Cerebellar nuclear complex (tissue), 1 donor: ENCODE data around the gene MAU2.

Source experiments
- DNase-seq, 2 experiments: peaks; one replicate each; lab custom pipeline; 2025; lab: John Stamatoyannopoulos, UW

Gene MAU2, protein sequence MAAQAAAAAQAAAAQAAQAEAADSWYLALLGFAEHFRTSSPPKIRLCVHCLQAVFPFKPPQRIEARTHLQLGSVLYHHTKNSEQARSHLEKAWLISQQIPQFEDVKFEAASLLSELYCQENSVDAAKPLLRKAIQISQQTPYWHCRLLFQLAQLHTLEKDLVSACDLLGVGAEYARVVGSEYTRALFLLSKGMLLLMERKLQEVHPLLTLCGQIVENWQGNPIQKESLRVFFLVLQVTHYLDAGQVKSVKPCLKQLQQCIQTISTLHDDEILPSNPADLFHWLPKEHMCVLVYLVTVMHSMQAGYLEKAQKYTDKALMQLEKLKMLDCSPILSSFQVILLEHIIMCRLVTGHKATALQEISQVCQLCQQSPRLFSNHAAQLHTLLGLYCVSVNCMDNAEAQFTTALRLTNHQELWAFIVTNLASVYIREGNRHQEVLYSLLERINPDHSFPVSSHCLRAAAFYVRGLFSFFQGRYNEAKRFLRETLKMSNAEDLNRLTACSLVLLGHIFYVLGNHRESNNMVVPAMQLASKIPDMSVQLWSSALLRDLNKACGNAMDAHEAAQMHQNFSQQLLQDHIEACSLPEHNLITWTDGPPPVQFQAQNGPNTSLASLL

DNA sequence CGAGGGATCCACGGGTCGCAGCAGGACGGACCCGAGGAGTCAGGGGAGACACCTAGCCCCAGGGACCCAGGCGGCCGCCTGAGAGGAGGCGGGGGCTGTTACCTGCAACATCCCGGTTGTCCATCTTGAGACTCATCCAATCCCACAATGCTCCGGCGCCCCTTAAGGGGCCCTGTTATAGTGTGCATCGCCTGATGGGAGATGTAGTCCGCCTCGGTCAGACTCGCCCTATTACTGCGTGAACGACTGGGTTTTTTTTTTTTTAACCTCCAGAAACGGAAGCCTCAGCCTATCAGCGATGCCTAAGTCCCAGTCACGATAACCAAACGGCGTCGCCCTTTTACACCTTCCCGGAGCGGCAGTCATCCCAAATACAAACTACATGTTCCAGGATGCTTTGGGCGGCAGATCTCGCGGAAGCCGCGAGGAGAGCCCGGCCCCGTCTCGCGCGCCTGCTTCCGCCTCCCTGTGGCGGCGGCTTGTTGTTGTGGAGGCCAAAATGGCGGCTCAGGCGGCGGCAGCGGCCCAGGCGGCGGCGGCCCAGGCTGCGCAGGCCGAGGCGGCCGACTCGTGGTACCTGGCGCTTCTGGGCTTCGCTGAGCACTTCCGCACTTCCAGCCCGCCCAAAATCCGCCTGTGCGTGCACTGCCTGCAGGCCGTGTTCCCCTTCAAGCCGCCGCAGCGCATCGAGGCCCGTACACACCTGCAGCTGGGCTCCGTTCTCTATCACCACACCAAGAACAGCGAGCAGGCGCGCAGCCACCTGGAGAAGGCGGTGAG lies at the start of gene MAU2, which contains the start of gene SUGP1:
TSS of gene MAU2 (plus strand) at position 469 of the 780 bp plus-strand sequence. CDS start at position 500, 31 bp downstream.
TSS of gene SUGP1 (minus strand) at position 149 of the 780 bp plus-strand sequence. CDS start at position 136, 13 bp downstream.
- peak; percentile 86 for DNase-seq

DNA sequence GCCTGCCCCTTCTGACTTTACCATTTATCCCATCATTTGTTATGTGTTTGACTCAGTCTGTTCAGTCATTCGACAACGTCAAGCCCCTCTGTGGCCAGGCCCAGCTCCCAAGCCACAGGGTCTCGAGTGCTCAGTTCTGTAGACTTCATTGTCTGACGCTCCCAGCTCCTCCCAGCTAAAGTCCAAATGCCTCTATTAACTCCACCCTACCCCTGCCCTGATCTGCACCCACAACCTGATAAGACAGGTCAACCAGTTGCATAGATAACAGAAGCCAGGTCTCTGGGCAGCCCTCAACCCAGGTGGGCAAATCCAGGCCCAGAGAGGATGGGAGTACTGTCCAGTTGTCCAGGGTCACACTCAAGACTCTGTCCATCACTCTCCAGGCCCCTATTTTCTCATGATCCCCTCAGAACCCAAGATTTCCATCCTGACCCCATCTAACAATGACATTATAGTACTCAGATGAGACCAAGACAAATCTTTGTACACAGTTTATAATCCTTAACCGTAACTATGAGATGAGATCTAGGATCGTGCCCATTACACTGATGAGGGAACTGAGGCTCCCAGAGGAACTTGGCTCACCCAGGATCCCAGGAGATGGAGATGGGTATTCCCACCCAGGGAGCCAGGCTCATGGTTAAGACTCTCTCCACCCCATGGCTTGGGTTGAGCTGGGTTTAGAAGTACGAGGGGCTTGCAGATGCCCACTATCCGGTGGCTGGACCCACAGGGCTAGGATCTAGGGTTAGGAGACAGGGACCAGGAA lies 48.6 kb upstream of the MAU2 start:
- no peak for DNase-seq

DNA sequence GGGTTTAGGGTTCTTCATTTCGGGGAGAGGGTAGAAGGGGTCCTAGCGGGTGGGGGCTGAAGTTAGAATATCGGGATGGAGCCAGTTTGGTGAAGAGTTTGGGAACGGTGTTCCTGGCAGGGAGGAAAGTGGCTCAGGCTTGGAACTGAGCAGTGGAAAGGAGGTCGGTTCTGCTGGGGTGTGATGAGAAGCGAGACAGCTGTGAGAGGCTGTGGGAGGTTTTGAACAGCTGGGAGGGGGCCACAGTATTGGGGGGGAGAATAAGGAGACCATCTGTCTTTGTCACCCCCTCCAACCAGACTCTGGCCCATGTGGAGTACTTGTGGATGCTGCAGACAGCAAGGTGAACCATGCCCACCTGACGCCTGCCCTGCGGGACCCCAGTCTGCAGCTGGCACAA lies 46.5 kb upstream of the MAU2 start:
- no peak for DNase-seq

DNA sequence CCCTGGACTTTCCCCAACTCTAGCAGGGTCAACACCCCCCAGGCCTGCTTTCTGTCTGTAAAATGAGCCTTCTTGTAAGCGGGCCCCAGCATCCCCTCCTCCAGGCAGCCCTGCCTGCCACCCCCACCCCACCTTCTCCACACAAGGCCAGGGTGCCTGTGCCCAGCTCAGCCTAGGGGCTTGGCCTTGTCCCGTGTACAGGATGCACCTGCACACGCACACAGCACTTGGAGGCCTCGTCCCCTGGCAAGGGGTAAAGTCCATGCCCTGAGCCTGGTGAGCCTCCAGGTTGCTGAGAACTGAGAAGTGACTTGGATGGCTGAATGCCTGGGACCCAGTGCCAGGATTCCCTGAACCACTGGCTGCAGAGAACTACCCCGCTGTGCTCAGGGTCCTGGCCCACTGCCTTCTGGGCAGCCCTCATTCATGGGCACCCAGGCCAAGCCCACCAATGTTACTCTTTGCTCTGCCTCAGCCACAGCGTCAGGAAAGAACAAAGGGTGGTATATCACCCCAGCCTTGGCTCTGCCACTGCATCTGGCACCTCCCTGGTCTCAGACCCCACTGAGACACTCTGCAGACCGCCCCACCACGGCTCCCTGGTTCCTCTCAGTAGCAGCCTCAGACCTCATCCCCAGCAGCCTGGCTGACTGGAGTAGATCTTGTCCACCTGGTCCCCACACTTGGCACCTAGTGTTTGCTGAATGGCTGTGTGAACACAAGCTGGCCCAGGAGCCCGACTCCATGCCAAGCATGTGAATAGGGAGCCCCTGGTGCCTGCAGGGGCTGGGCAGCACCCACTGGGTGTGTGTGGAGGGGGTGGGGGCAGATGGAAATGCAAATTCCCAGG lies 45.7 kb upstream of the MAU2 start:
- DNase-seq, result no peak

DNA sequence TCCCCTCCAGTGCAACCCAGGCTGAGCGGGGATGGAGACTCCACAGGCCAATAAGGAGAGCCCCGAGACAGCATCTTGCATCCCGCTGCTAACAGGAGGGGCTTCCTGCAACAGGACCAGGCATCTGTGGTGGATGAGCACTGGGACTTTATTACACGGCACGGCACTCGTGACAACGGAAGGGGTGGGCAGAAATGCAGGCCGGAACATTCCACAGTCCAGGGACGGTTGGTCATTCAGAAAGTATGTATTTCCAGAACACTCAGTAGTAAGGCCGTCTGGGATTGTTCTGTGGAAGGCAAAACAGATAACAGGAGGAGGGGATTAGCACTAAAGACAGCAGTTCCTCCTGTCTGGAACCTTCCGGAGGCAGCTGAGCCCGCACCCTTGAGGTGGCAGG lies 44.2 kb upstream of the MAU2 start:
- DNase-seq, result no peak

DNA sequence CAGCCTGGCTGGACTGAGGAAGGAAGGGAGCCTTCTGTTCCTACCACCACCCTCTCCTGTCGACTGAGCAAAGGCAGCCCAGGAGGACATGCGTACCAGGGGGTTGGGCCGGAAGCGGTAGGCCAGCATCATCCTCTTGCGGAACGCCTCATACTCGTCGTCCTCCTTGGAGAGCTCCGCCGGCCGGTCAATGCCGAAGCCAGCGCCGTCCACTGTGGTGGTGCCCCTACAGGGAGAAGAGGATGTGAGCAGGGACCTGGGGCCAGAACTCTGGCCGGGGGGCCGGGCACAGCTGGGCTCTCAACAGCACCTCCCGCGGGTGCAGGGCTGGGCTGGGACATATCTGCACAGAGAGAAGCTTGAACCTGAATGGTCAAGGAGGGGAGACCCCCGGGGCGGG lies 43.8 kb upstream of the MAU2 start:
- no peak for DNase-seq

DNA sequence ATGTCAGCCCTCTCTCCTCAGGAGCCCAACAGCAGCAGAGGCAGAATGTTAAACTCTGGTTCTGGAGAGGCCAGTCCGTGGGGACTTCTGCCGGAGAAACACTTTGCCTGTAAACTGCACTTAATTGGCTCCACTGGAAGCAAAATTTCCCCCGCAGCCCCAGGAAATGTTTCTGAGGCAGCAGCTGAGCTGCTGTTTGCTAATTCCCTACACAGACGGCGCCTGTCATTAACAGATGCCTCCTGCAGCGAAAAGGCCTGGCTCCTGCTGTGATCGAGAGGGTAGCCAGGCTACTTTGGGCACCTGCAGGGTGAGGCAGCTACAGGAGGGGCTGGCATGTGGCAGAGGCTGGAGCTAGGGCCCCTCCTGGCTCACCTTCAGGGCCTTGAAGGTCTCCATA lies 42.3 kb upstream of the MAU2 start:
- no peak for DNase-seq

DNA sequence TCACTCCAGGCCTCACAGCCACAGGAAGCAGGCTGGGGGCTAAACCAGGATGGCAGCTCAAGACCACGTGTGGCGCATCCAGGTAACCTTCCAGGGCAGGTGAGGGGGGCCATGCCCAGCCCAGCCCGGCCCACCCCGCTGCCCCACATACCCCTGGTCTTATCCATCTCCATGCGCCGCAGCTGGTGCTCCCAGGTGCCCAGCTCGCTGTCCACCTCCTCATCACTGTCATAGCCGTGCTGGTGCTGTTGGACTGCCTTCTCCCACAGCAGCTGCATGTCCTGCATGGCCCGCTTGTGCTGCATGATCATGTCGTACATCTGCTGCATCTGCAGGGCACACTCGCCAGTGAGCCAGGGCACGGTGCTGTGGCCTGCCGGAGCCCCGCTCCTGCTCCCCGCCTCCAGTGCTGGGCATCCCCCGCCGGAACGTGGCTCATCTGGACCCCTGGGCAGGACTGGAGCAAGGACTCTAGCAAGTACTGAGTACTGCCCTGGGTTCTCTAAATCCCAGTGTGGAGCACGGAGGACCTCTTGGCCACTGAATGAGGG lies 41.5 kb upstream of the MAU2 start:
- no peak for DNase-seq

DNA sequence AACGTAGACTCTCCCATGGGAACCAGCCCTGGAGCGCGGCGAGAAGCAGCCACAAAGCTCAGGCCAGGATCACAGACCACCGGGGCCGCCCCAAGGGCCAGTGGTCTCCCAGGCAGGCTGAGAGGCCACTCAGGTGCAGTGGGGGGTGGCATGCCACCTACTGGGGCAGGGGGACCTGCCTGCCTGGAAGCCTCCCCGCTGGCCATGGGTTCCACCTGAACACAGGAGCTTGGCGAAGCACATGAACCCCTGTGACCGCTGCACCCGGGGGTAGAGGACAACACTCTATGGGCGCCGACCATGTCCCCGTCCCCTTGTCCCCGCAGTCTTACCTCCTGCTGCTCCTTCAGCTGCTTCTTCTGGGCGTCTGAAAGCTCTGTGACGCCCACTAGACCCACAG lies 40.8 kb upstream of the MAU2 start:
- no peak for DNase-seq

DNA sequence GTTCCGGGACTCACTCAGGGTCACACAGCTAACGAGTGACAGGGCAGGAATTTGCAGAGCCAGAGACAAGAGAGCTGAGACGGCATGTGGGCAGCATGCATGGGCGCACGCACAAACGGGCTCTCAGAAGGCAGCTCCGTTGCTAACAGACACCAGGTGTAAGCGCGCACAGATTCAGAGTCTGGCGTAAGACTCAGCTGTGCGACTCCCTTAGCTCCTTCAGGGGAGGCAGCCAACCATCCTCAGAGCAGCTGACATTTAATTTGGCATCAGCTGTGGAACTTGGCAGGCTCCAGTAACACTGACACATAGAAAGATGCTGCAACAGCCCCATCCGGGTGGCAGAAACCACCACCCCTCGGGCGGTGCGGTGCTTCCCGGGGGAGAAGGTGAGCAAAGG lies 40.1 kb upstream of the MAU2 start:
- DNase-seq, result no peak

DNA sequence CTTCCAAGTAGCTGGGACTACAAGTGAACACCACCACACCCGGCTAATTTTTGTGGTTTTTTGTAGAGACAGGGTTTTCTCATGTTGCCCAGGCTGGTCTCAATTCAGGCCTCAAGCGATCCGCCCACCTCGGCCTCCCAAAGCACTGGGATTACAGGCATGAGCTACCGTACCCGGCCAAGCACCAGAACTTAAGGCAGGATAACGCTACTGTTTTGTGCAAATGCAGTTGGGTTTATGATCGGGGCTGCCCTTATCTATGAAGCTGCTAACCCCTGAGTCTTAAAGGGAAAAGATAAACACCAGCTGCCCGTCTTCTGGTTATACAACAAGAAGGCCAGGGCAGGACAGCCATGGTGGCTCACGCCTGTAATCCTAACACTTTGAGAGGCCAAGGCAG lies 34.9 kb upstream of the MAU2 start:
- DNase-seq, result no peak

DNA sequence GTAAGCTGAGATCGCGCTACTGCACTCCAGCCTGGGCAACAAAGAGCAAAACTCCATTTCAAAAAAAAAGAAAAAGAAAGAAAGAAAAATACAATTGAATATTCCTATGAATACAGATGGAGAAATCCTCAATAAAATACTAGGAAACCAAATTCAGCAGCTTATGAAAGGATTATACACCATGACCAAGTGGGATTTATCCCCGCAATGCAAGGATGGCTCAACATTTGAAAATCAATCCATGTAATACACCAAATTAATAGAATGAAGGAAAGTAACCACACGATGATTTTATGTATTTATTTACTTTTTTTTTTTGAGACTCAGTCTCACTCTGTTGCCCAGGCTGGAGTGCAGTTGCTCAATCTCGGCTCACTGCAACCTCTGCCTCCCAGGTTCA lies 28.0 kb upstream of the MAU2 start:
- DNase-seq, result no peak

DNA sequence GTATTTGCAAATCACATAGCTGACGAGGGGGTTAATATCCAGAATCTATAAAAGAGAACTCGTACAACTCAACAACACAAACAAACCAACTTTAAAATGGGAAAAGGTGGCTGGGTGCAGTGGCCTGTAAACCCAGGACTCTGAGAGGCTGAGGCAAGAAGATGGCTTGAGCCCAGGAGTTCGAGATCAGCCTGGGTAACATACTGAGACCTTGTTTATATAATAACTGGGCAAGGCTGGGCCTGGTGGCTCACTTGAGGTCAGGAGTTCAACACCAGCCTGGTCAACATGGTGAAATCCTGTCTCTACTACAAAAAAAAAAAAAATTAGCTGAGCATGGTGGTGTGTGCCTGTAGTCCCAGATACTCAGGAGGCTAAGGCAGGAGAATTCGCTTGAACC lies 25.7 kb upstream of the MAU2 start:
- no peak for DNase-seq

DNA sequence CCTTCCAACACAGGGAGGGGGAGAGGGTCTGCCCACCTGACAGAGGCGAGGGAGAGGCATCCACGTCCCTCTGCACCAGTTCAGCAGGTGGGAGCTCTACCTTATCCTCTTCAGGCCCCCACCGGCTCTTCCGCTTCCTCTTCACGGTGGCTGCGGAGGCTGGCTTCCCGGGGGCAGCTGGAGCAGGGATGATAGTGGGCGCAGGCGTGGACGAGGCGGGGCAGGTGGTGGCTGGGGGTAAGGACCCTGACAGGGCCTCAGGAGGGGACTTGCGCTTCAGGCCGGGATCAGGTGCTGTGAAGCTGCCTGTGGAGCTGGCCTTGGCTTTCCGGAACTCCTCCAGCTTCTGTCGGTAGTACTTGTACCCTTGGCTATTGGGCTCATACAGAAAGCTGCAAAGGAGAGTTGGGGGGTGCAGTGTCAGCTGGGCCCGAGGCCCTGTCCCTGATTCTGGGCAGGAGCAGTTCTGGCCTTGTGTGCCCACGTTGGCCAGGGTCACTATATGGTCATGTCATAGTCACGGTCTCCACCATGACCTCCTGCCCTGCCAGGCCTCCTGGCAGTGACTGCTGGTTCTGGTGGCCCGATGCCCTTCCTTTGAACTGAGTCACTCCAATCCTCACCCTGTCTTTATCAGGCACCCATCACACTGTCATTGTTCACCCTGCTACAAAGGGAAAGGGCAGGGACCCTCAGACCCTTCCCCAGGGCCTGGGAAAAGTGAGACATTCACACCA lies 23.5 kb upstream of the MAU2 start:
- no peak for DNase-seq

DNA sequence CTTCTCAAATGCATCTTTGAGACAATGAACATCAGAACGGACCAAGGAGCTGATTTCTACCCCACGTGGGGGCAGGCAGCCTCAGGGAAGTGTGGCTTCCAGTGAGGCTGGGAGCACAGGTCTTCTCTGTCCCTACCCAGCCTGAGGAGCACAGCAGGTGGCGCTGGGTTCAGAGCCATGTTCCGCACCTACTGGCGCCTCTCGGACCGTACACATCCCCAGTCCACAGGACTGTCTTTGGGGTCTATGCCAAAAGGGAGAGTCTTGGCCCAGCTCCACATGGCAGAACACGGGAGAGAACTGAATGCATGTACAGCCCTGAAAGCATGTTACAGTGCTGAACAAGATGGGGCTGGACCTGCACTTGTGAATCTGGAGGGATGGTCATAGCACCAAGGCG lies 22.9 kb upstream of the MAU2 start:
- no peak for DNase-seq

DNA sequence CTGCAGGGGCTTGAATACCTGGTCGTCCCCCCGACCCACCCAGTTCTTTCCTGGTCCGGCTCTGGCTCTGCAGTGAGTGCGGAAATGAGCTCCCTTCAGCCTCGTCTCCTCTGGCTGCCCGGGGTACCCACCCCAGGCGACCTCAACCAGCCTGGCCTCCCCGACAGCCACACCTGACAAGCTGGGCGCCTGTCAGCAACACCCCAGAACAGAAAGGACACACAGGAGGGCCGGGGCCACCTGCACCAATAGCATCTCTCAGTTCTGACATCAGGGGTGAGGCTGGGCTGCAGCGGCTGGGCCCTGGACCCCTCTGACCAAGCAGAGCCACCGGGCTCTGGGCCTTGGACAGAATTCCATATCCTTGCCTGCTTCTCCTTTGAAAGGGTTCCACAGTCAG lies 20.0 kb upstream of the MAU2 start:
- no peak for DNase-seq

DNA sequence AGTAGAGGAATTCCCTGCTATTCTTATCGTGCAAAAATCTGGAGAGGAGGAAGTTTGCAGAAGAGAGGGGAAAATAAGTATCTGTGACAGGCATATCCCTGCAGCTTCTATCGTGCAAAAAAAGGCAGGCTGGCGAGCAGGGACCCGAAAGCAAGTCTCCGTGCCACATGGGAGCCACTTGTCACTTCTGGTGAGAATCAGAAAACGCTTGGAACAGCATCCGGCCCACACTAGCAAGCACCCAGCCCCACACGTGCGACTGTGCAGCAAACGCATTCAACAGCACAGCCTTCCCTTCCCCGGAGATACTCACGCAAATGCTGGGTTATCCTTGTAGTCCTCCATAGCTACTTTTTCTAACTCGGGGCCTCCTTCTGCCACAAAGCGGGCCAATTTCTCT lies 17.2 kb upstream of the MAU2 start:
- no peak for DNase-seq

DNA sequence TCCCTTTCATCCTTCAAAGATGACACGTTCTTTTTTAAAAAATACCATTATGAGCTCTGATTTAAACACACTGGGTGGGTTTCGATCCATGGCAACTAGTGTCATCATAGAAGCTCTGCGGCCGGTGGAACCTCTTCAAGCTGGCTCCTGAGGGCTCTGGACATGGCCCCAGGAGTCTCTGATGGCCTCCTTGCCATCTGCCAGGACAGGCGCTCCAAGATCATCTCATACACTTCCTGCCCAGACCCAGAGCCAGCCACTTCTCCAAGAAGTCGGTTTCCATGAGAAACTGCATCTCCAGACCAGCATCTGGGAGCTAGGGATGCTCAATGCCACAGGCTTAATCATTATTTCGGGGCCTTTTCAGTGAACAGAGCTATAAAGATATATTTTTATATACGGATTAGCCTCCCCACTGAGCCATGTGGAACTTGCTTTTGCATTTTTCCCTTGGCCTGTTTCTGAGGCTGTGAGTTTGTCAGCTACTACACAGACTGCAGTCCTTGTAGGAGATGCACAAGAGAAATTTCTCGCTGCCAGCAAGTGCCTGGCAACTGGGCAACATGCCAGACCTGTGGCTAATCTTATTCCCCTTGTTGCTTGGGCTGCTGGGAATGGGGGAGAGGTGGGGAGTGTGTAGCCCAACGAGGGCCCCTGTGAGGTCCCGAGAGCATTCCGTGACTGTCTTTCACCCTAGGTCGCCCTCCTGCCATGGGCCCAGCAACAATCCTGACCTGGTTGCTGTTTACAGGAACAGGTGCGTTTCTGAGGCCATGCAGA lies 16.3 kb upstream of the MAU2 start:
- no peak for DNase-seq

DNA sequence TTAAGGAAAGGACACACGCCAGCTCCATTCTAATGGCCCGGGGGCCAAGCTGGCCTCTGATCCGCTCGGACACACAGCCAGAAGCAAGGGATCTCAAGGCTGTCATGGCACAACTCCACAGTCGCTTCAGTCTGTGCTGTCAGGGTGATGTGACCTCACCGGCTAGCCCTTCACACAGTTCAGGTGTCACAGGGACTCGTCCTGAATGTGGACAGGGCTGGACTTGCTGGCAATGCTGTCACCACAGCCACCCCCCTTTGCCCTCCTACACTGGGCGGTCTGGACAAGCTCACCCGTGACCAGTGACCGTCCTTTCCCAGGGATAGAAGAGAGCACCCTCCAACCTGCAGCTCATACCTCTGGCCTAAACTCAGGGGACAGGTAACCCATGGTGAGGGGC lies 15.6 kb upstream of the MAU2 start:
- DNase-seq, result no peak
